BJ (cell line): ENCODE measurements around the gene CDCA7. TPM values are rescaled to one million over a fixed set of nuclear protein-coding genes. Genes with fewer than 3 reads are reported as not detected.
"Not testable (repeated sequence)": the region's sequence is repeated elsewhere in the genome, so short reads cannot be mapped to it uniquely, and the experiment has no call there.

ENCODE experiments used
- CTCF ChIA-PET: fragments of 350-600 bp; formaldehyde crosslinking; extraction: SDS; loops from one replicate; lab custom pipeline; 2021; ENCODE audit warnings: antibody characterized with exemption, inconsistent platforms; lab: Yijun Ruan, JAX
- POLR2A ChIA-PET: fragments of 300-600 bp; sonication (Branson Sonifier 250); formaldehyde crosslinking; extraction: SDS; loops from one replicate; lab custom pipeline; 2021; ENCODE audit warnings: antibody characterized with exemption; lab: Charles Lee
- DNase-seq: peaks from one replicate; pipeline ENCODE4 v3.0.0-alpha.2; 2011; ENCODE audit warnings: low read depth
- H3K27me3 ChIP-seq: 2 replicates; pipeline ENCODE4 v1.6.0; 2011; ENCODE audit warnings: low read length; ENCODE audit not compliant: control insufficient read depth, insufficient read depth
- H3K36me3 ChIP-seq: 2 replicates; pipeline ENCODE4 v1.5.1; 2011; ENCODE audit warnings: low read length; ENCODE audit not compliant: control insufficient read depth, insufficient read depth
- H3K4me3 ChIP-seq: 2 replicates; pipeline ENCODE4 v1.5.1; 2011; ENCODE audit warnings: low read depth, mild to moderate bottlenecking, control low read depth, low read length
- polyA plus RNA-seq: library from polyadenylated mRNA; depleted of rRNA; stranded (reverse); fragments of >200 nt; gene quantifications from 2 replicates; pipeline ENCODE4 v1.2.3, GENCODE V29; 2011
- TF ChIP-seq, protein P1 (sequence below): IDR thresholded peaks from 2 replicates; pipeline ENCODE4 v1.5.1; 2011; ENCODE audit warnings: low read depth, mild to moderate bottlenecking, control low read depth, inconsistent platforms, low read length, moderate library complexity; ENCODE audit not compliant: insufficient read depth

CDCA7 gene
- polyA plus RNA-seq, 1 experiment, result 8.3 TPM

DNA sequence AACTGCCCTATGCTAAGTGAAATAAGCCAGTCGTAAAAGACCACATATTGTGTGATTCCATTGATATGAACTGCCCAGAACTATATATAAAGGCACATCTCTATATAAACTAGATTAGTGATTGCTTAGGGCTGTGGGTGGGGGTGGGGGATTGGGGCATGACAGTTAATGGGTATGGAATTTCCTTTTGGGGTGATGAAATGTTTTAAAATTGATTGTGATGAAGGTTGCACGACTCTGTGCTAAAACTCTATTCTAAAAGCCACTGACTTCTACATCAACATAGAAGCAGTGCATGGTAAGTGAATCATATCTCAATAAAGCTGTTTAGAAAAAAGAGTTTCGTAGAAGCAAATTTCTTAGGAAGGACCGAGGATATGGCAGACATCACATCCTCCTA, 53.0 kb downstream of the CDCA7 start:
- TF ChIP-seq, protein P1, sequence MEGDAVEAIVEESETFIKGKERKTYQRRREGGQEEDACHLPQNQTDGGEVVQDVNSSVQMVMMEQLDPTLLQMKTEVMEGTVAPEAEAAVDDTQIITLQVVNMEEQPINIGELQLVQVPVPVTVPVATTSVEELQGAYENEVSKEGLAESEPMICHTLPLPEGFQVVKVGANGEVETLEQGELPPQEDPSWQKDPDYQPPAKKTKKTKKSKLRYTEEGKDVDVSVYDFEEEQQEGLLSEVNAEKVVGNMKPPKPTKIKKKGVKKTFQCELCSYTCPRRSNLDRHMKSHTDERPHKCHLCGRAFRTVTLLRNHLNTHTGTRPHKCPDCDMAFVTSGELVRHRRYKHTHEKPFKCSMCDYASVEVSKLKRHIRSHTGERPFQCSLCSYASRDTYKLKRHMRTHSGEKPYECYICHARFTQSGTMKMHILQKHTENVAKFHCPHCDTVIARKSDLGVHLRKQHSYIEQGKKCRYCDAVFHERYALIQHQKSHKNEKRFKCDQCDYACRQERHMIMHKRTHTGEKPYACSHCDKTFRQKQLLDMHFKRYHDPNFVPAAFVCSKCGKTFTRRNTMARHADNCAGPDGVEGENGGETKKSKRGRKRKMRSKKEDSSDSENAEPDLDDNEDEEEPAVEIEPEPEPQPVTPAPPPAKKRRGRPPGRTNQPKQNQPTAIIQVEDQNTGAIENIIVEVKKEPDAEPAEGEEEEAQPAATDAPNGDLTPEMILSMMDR, result no peak
- ChIA-PET POLR2A (no interaction called here), CTCF (no interaction called here)
- DNase-seq, result no peak
- no peak overlapping the region for H3K4me3 ChIP-seq
- peaks cover 9% of the 10 kb centered on the region for H3K27me3 ChIP-seq
- H3K36me3 ChIP-seq, result no peaks in the 10 kb centered on the region

DNA sequence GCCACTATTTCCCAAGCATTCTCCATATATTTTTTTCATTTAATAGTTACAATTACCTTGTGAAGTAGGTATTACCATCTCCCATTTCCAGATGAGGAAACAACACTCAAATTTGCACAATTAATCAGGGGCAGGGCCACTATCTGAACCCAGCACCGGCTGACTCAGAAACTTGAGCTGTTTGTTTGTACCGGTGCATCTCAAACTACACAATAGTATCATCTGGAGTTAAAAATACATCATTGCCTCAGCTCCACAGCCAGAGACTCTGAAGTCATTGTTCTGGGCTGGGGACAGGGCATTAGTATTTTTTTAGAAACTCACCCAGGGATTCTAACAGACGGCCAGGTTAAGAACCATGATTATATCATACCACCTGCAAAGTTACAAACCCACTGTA, 55.9 kb downstream of the CDCA7 start:
- POLR2A ChIA-PET, result no interaction called here
- Histone ChIP-seq H3K4me3 (no peak overlapping the region), H3K36me3 (no peaks in the 10 kb centered on the region), H3K27me3 (peaks cover 4% of the 10 kb centered on the region; the same call in 1 of the 2 replicates)
- TF ChIP-seq, protein P1, result no peak
- CTCF ChIA-PET, result interaction anchor here (0.5 to 2.1 kb wide), 3 partner anchors 8 to 699 kb away, joined by 3 to 8 read pairs (median 3); no protein-coding TSS in a partner anchor
- DNase-seq, result no peak

DNA sequence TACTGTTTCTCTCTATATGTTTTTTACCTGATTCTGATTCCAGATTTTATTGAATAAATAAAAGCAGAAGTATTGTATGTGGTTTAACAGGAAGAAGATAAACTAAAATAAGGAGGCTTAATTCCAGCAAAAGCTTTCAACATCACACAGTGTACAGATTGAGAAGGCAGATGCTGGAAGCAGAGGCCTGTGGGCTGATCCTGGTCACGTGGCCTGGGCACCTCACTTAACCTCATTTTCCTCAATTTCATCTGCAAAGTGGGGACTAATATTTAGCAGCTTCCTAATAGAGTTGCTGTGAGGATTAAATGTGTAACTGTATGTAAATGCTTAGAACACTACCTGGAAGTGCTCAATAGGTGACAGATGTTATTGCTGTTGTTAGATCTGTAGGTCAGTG, 58.0 kb downstream of the CDCA7 start:
- no peak overlapping the region for H3K4me3 ChIP-seq
- TF ChIP-seq, protein P1, result no peak
- peaks cover 4% of the 10 kb centered on the region; the same call in 1 of the 2 replicates for H3K27me3 ChIP-seq
- CTCF ChIA-PET, result interaction anchor here (0.6 to 2.1 kb wide), 4 partner anchors 10 to 1005 kb away, joined by 3 to 8 read pairs (median 3); no protein-coding TSS in a partner anchor
- DNase-seq, result no peak
- POLR2A ChIA-PET, result no interaction called here
- H3K36me3 ChIP-seq, result no peaks in the 10 kb centered on the region

DNA sequence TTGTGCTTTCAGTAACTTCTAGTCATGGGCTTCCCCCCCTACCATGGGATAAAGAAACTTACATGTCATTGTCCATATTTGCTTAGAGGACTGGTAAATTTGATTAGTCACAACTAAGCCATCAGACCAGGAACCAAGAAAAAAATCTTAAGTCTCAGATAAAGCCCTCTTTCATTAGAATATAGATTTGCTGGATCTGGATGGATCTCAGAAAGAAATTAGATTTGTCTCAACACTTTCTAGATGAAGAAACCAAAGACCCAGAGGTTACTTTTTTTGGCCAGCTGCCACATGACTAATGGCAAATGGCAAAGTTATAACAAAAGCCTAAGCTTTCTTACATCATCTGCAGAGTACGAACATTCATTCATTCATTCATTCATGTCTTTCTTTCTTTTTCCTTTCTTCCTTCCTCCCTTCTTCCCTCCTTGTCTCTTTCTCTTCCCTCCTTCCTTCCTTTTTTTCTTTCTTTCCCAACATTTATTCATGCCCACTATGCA, 60.2 kb downstream of the CDCA7 start:
- no peak overlapping the region for H3K4me3 ChIP-seq
- ChIA-PET POLR2A (no interaction called here), CTCF (interaction anchor here (3.1 kb wide), 1 partner anchor 13 kb away, joined by 15 read pairs; no protein-coding TSS in a partner anchor)
- H3K36me3 ChIP-seq, result no peaks in the 10 kb centered on the region
- TF ChIP-seq, protein P1, result no peak
- DNase-seq, result no peak
- peaks cover 6% of the 10 kb centered on the region; the same call in 1 of the 2 replicates for H3K27me3 ChIP-seq

DNA sequence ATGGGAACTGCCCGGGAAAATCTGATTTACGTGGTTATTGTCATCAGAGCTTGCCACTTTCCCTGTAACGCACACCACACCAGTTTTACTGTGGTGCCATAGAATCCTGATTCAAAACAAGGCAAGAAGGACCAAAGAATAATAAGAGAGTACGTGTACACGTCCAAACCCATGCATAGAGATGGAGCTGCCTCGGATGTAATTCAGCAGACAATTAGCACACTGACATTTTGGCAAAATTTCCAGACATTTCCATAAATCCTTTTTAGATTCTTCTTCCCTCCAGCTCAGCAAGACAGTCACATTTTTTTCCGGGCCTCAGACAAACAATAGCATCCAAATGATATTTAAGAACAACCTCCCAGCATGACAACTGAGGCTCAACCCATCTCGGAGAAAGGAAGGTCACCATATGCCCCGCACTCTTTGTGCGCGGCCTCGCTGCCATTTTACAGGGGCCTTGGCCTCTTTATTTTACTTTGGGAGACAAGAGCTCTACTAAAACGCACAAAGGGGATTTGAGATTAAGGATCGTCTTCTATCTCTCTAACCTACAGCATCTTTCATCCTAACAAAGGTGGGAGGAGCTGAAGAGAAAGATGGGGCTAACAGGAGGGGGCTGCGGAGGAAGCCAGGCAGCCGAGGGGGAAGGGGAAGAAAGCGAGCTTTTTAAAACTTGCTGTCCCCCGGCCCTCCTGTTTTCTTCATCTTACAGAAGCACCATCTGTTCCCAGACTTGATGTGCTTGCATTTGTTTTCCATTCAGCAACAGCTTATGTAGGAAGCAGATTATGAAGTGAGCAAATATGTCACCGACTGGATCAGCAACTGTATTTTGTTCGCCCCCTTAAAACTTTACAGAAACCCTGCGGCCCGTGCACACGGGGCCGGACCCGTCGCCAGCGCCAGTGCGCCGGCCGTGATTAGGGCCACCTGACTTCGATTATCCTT, 61.0 kb downstream of the CDCA7 start:
- Histone ChIP-seq H3K36me3 (no peaks in the 10 kb centered on the region), H3K27me3 (peaks cover 6% of the 10 kb centered on the region; the same call in 1 of the 2 replicates), H3K4me3 (no peak overlapping the region)
- DNase-seq, result no peak
- TF ChIP-seq, protein P1, result no peak
- ChIA-PET CTCF (interaction anchor here (0.7 to 3.1 kb wide), 3 partner anchors 13 to 33 kb away, joined by 3 to 15 read pairs (median 5); no protein-coding TSS in a partner anchor), POLR2A (no interaction called here)

DNA sequence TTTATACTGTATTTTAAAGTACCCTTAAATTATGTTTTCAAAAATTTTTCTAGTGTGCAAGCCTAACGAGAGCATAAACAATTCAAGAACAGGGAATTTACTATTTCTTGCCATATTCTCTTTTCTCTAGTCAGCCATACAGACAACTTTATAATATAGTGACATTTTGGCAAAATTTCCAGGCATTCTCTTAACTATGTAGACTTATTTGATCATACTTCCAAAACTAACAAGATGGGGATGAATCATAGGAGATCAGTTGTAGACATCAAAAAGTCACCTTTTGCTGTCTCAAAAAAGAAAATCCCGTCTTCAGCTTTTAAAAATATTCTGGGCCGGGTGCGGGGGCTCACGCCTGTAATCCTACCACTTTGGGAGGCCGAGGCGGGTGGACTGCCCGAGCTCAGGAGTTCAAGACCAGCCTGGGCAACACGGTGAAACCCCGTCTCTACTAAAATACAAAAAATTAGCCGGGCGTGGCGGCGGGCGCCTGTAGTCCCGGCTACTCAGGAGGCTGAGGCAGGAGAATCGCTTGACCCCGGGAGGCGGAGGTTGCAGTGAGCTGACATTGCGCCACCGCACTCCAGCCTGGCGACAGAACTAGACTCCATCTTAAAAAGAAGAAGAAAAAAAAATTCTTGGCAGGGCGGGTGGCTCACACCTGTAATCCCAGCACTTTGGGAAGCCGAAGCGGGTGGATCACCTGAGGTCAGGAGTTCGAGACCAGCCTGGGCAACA, 61.9 kb downstream of the CDCA7 start:
- CTCF ChIA-PET, result interaction anchor here (1.1 to 3.1 kb wide), 2 partner anchors 14 to 32 kb away, joined by 5 to 15 read pairs; no protein-coding TSS in a partner anchor
- H3K4me3 ChIP-seq, POLR2A ChIA-PET, DNase-seq, H3K27me3 ChIP-seq, H3K36me3 ChIP-seq: not testable (repeated sequence)
